Hematopoietic multipotent progenitor cell treated with erythropoietin and hydrocortisone succinate and interleukin-3 and kit ligand, for 17 days (in vitro differentiated cells): ENCODE measurements around the gene COQ2.

Source experiments
- DNase-seq: peaks from one replicate; pipeline ENCODE4 v3.0.0-alpha.2; 2015; ENCODE audit warnings: low spot score

The COQ2 gene

DNA sequence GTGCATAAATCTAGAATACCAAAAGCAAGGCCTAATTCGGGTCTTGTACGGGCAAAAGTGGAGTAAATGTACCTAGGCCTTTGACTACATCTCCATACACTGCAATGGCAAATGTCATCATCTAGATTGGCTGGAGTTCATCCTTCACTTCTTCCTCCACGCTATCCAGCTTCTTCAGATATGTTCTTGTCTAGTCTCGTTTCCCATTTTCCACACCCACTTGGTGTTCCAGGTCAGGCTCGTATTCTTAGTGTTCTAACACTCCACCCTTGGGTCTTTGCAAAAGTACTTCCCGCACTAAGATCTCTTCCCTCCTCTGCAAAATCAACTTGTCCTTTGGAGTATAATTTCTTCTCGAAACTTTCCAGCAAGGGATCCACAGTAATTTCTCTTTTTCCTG lies 1.4 kb downstream of the COQ2 start:
- peak; percentile 11 for DNase-seq

DNA sequence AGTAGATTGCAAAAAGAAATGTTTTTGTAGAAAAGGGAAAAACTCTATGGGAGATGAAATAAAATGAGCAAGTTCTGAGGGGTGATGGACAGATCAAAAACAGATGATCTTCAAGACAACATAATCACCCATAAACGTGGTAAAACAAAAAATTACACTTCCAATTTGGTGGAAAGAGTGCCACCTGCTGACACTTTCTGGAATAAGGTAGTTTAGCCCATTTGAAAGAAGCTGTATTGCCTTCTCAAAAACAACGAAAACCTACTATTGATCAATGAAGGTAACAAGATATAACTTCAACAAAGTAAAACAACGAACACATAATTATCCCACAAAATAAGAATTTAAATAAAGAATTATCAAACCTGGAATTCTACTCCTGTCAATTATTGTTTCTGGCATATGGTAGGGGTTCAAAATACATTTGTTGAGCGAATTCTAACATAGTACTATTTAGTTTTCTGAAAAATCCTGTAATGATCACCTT lies 2.5 kb downstream of the COQ2 start:
- DNase-seq, result peak; percentile 90

DNA sequence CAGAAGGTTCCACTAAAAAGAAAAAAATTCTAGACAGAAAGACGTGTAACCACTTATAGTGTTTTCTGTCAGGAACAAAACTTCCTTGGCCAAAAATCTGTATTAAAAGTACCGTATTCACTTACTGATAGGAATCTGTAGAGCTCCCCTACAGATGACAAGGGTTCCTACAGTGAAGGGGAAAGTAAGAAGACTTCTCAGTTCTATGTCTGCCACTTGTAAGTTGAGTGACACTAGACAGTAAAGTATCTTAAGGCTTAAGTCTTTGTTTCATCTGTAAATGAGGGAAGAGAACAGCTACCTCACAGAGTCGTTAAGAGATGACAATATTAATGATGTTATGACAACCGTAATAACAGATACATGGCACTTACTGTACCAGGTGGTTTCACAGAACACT lies 3.3 kb downstream of the COQ2 start:
- peak; percentile 57 for DNase-seq

DNA sequence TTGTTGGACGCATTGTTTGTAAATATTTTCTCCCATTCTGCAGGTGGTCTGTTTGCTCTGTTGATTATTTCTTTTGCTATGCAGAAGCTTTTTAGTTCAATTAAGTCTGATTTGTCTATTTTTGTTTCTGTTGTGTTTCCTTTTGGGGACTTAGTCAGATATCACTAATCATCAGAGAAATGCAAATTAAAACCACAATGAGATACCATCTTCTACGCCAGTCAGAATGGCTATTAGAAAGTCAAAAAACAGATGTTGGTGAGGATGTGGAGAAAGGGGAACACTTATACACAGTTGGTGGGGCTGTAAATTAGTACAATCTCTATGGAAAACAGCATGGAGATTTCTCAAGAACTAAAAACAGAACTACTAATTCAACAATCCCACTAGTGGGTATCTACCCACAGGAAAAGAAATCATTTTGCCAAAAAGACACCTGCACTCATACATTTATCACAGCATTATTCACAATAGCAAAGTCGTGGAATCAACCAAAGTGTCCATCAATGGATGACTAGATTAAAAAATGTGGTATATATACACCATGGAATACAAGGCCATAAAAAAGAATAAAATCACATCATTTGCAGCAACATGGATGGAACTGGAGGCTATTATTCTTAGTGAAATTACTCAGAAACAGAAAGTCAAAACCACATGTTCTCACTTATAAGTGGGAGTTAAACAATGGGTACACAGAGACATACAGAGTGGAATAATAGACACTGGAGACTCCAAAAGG lies 8.1 kb downstream of the COQ2 start:
- DNase-seq, result peak; percentile 10

DNA sequence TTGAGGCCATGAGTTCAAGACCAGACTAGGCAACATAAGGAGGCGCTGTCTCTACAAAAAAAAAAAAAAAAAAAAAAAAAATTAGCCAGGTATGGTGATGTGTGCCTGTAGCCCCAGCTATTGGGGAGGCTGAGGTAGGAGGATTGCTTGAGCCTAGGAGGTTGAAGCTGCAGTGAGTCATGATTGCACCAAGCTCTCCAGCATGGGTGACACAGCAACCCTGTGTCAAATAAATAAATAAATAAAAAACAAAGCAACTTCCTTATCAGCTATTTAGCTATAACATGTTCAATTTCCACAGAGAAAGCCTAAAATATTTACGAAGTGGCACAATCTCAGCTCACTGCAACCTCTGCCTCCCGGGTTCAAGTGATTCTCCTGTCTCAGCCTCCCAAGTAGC lies 10.7 kb downstream of the COQ2 start:
- peak; percentile 87 for DNase-seq

DNA sequence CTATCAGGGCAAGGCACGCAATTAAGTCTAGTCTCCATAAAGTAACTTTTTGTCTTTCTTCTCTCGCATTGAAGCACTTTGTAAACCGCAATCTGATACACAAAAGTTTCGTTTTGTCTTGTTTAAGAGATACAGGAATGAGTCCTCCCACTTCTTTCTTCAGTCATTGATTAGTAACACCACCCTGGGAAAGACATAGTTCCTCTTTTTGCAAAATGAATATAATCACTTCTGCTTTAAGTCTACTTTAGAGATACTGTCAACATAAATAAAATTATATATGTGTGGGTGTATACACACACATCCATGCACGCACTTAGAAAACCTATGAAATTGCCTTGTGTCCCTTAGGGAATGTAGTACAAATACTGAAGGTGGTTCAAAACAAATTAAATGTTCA lies 11.7 kb downstream of the COQ2 start:
- peak; percentile 37 for DNase-seq

DNA sequence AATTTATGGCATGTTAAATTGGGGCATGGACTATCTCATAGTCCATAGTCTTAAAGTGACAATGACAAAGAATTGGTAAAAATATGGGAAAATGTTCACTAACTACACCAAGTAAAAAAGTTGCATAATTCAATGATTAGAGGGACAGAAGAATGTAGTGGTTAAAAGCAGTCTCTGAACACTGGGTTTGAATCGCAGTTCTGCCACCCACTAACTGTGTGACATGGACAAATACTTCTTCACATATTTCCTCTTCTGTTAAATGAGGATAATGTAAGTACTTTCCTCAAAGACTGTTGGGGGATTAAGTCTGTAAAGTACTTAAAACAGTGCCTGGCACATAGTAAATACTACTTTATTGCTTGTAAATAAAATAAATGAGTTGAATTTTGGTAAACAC lies 15.3 kb downstream of the COQ2 start:
- peak; percentile 24 for DNase-seq

DNA sequence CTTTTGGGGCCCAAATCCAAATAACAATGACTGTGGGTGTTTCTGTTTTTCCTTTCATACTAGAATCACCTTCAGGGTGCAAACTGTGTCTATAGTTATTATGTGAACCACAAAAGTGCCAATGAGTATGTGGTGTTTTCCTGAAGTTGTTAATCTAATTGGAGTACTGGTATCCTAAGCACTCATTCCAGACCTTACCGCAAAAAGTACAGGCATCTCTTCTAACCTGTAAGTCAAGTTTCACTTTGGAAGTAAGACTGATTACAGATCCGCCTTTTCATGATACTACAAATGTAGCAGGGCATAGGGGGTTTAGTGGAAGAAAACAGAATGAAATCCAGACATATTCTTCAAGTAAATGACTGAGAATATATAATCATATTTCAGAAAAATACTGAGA lies 16.1 kb downstream of the COQ2 start:
- peak; percentile 23 for DNase-seq

DNA sequence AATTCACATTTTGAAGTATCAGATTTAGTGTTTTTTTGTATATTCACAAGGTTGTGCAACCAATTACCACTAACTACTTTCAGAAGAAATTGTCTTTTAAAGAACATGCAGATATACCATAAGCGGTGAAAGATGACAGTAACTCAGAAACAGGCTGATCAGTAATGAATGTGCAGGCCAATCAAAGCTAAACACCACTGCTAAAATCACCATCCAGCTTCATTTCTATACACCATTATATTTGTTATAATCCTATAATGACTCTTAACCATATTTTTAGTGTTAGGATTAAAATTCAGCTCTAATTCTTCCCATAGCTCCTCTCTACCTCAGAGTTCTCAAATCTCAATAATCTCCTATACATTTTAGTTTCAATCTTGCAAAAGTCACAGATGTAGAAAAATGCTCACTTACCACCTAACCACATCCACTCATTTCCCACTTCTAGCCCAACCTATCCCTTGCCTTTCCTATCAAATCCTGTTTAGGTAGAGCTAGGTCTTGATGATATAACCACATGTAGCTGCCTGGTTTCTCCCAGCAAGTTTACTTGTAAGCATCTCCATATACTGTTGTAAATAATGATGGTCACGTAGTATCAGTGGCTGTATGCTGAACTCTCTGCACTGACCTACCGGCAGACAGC lies 16.6 kb downstream of the COQ2 start:
- DNase-seq, result peak; percentile 18

DNA sequence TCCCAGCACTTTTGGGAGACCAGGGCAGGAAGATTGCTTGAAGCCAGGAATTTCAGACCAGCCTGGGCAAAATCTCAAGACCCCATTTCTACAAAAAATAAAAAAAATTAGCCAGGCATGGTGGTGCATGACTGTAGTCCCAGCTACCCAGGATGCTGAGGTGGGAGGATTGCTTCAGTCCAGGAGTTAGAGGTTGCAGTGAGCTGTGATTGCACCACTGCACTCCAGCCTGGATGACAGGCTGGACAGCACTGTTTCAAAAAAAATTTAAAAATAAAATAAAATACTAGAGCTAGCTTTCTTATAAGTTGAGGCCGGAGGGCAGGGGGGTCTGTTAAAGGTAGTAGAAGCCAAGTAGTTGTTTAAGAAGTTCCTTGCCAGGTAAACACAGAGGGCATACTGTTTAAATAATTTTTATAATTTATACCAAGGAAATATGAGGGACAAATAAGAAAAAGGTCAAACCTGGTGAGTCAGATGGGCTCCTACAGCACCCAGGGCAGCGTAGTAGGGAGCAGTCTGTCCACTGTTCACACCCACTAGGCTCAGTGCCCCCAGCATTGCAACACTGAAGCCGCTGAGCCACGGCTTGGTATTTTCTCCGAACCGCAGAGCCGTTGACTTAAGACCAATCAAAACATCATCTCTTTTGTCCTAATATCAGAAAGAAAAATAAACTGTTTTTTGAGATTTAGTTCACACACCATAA lies 17.3 kb downstream of the COQ2 start:
- no peak for DNase-seq

DNA sequence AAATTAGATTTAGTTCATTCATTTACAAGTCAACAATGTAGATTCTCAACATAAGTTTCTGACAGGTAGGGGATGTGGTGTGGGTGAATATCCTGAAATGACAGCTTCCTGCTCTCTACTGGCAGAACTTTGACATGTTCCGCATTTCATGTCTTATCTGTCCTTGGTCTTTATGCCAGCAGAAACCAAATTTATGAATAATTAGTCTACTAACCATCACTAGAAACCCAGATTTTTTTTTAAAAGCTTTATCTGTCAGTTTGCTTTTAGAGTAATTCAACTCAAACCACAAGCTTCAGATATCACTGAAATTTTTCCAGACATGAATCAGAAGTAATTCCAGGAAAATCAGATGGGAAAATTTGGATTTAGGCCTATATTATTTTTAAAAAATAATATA lies 17.9 kb downstream of the COQ2 start:
- DNase-seq, result peak; percentile 14

DNA sequence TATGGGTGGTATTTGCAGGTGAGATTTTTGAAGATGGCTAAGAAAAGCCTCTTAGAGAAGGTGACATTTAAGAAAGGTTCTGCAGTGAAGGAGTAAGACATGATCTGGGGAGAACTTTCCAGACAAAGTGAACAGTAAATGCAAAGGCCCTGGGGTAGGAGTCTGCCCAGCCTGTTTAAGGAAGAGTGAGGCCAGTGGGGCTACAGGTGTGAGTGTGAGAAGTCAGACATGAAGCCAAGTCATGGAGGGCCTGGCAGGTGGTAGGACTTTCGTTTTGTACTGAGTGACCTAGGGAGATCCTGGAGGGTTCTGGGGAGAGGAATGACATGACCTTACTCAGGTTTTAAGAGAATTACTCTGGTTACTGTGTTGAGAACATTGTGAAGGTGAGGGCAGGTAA lies 21.5 kb downstream of the COQ2 start:
- DNase-seq, result no peak

DNA sequence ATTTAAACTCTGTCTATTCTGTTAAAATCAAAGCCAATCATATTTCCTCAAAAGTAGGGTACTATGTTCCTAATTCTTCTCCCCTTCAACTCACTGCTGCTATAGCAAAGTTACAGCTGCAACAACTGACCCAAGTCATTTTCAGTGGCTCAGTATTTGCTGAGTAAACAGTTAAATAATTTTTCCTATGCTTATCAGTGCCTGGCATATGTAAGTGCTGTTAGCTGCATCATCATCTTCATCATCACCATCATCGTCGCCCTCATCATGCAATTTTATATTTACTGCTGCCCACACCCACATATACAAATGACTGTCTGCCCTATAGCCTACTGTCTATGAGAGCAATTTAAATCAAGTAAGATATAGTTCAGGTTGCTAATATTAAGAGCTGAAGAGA lies 21.9 kb downstream of the COQ2 start:
- peak; percentile 89 for DNase-seq

DNA sequence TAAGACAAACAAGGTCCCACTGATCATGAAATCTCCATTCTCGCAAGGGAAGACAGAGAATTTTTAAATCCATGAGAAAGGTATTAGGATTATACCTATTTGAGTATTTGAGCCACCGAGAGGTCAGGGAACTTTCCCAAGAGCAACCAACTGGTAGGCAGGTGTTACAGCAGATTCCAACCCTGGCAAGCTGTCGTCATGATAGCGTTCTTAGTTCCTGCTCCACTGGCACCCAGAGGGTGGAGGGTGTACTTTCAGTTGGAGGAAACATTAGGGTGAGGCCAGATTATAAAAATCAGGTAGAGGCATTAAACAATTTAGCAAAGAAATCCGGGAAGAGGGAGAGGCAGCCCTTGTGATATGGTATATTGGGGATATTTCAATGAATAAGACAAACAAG lies 23.3 kb downstream of the COQ2 start:
- DNase-seq, result peak; percentile 62

DNA sequence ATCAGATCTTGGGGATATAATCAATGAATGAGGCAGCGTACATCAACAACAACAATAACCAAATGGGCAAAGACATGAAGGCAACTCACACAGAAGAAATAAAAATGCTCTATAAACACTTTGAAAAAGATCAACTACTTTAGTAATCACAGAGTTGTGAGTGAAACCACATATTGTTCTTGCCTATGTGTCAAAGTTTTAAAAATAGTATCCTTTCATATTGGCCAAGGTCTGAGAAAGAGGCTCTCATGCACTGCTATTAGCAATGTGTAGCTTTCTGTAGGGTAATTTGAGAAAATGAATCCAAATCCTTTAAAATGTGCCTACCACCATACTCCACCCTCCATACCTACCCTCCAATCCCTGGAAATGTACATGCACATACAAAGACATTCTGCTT lies 25.0 kb downstream of the COQ2 start:
- no peak for DNase-seq

DNA sequence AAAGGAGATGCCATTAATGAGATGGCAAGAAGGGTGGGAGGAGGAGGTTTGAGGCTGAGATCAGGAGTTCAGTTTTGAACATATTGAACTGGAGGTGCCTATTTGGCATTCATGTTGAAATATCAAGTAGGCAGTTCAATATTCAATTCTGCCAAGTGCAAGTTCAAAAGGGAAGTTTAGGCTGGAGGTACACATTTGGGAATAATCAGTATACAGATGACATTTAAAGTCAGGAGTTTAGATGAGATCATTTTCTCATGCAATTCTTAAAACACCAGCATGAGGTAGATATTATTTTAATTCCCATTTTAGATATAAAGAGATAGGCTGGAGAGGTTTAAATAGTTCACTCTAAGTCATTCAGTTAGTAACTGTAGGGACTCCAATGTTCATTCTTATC lies 26.1 kb downstream of the COQ2 start:
- no peak for DNase-seq

DNA sequence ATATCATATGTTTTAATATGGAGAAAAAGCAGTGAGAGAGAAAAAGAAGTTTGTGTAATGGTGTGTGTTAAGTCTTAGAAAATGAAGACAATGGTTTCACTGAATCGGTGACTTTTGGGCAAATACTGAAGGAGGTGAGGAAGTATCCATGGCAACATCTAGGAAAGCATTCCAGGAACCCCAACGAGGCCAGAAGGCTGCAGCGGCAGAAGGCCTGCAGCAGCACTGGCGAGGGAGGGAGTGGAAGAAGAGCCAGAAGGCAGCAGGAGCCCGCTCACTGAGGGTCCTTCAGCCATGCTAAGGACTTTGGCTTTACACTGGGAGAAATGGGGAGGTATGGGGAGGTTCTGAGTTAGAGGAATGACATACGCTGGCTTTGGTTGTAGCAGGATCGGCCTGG lies 26.8 kb downstream of the COQ2 start:
- no peak for DNase-seq

DNA sequence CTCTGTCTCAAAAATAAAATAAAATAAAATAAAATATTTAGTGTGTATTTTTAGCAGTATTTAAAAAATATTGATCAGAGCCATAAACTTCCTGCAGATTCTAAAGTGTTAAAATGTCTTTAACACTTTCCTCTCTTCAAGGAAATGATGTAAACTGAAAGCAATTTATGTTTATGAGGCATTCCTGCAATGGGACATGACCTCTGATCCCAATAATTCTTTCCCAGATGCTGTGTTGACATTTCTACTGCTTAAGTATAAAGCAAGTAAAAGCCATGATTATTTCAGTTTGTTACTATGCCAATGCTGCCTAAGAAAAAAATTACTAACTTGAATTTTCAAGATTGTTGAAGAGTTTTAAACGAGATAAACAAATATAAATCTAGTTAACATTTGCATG lies 29.0 kb downstream of the COQ2 start:
- no peak for DNase-seq

DNA sequence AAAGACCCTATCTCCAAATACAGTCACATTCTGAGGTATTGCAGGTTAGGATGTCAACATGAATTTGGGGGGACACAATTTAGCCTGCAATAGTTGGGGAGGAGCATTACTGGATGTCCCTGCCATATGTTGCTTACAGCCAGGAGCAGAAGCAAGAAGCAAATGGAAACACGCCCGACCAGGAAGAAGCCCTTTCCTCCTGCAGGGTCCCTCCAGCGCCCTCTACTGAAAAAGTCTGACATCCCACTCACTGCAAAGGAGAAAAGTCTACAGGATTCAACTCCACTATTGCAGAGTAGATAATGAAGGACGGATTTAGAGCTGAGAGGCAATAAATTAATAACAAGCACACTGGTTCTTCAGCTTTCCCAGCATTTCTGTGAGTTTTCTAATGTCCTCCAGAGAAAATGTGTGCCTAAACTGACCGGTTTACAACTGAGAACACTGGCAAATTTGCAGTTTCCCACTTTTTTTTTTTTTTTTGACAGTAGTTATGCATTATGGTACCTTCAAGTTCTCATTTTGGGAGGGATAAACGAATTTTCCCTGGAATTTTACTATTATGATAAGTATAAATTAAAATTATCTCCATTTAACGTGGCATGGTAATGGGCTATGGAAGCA lies 31.7 kb downstream of the COQ2 start:
- DNase-seq, result peak; percentile 80

DNA sequence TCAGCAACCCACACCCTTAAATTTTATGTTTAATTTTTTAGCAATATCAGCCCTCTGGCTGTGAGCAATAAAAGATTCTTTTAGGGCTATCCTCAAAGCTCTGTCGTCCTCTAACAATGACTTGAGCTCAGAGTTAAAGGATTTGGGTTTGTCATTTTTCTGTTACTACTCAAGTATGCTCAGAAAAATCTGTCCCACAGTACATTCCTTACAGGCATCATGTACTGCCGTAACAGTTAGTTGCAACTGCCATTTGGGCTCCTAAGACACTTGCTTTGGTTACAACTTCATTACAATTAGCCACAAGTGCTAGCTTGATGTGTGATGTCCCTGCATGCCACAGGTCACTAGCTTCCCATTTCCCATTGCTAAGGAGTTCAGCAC lies 33.2 kb downstream of the COQ2 start:
- no peak for DNase-seq

DNA sequence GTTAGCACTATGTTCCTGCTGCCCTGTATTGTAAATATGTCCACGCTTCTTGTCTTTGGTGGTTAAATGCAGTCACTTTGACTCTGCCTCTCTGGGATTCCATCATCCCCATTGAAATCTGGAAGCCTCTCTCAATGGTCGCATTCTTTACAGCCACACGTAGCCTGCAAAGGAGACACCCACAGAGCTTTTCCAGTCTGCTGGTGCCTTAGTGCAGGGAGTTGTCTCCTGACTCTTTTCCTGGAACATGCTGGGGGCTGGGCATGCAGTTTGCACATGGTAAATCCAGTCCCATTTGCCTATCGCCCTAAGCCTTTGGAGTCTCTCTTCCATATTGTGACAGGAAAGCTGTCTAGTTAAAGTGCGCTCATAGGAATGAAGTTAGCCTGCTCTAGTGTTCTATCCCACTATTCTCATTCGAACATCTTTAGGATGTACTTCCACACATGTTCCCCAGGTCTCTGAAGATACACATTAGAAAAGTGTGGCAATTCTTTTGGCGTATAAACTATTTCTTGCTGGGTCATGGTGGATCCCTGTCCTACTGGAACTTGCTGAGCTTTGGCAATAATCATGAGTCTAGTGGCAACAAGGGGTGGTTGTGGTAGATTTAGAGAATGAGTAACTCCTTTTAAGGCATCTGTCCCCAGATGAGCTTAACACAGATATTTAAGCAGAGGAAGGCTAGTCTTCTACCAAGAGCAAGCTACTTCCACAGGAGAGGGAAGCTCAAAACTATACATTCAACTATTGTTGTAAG lies 33.7 kb downstream of the COQ2 start:
- DNase-seq, result no peak

DNA sequence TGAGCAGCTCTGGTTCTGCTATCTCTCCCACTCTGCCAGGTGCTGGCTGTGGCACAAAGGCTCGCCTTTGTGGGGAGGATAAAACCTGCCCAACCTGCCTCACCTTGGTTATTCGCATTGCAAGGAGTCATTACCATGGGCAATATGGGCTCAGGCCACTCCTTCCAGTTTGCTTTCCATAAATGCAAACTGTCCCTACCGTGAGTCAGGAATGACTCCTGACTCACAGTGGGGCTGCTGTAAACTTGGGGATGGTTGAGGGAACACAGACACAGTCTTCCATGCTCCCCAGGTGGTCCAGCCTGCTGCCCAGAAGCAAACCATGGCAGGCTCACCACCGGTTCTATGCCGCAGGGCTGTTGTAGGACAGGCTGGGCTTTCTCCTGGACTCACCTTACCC lies 36.1 kb downstream of the COQ2 start:
- DNase-seq, result no peak
